Right lobe of liver (tissue), 4 donors: Measurements from ENCODE around the gene ZNF488.

ENCODE experiments used
- POLR2A ChIP-seq: fragments of 450-650 bp; IDR thresholded peaks from one replicate; pipeline ENCODE4 v1.6.1; 2017; ENCODE audit warnings: antibody characterized with exemption, mild to moderate bottlenecking
- TF ChIP-seq, protein P1 (sequence below), 4 donors: fragments of 200-600 bp in 3 of 4; fragments of 450-650 bp in 1 of 4; IDR thresholded peaks; one replicate each; pipeline versions ENCODE4 v1.5.1 to v1.8.0; 2016 to 2022; ENCODE audit warnings: antibody characterized with exemption in 4 of 4, mild to moderate bottlenecking in 2 of 4
- donor health status: DM: no; HTN: no; CAD: no.
- donor health status: DM: no; HTN: no; CAD: no.
- donor health status: DM: no; HTN: yes; CAD: no.

DNA sequence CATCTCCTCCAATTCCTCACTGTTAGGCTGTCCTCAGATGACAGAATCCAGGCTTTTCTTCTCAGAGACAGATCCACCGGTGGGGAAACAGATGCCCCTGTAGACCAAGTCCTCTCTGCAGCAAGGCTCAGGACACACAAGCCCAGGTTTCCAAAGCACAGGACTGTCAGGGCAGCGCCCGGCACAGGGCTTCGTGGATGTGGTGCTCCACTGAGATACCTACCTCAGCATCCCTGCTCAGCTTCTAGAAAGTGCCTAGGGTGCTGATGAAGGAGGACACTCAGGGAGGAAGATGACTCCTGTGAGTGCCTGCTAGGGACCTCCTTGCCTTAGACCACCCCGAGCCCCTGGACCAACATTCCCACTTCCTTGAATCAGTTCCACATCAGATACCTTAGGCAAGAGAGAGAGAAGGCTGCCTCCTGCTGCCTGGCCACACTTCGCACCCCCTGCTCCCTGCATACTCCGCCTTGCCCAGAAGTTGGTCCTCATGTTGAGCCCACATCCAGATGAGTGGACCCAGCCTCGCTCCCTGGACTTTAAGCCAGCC is 44.8 kb downstream of the ZNF488 start:
- TF ChIP-seq, protein P1, sequence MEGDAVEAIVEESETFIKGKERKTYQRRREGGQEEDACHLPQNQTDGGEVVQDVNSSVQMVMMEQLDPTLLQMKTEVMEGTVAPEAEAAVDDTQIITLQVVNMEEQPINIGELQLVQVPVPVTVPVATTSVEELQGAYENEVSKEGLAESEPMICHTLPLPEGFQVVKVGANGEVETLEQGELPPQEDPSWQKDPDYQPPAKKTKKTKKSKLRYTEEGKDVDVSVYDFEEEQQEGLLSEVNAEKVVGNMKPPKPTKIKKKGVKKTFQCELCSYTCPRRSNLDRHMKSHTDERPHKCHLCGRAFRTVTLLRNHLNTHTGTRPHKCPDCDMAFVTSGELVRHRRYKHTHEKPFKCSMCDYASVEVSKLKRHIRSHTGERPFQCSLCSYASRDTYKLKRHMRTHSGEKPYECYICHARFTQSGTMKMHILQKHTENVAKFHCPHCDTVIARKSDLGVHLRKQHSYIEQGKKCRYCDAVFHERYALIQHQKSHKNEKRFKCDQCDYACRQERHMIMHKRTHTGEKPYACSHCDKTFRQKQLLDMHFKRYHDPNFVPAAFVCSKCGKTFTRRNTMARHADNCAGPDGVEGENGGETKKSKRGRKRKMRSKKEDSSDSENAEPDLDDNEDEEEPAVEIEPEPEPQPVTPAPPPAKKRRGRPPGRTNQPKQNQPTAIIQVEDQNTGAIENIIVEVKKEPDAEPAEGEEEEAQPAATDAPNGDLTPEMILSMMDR (IDR thresholded peaks at IDR 0.05), result no peak
- TF ChIP-seq POLR2A, result no peak
